NCI-H128 (cell line): ENCODE measurements around the gene PHPT1.
A peak's percentile ranks its signal among the peaks of the same experiment; 100 is the strongest.
"Not testable (repeated sequence)": the region's sequence is repeated elsewhere in the genome, so short reads cannot be mapped to it uniquely, and the experiment has no call there.

Experiments
- DNase-seq: peaks from one replicate; lab custom pipeline; 2025; ENCODE audit not compliant: unreplicated experiment; lab: John Stamatoyannopoulos, UW

Gene PHPT1

GRCh38 chr9:136837146-136837855 is 11.9 kb upstream of the PHPT1 start:
- DNase-seq = no peak

GRCh38 chr9:136837856-136838277 is 11.3 kb upstream of the PHPT1 start:
- DNase-seq = not testable (repeated sequence)

- DNase-seq = no peak
Observed at GRCh38 chr9:136838314-136839228, 10.6 kb upstream of the PHPT1 start.

DNA sequence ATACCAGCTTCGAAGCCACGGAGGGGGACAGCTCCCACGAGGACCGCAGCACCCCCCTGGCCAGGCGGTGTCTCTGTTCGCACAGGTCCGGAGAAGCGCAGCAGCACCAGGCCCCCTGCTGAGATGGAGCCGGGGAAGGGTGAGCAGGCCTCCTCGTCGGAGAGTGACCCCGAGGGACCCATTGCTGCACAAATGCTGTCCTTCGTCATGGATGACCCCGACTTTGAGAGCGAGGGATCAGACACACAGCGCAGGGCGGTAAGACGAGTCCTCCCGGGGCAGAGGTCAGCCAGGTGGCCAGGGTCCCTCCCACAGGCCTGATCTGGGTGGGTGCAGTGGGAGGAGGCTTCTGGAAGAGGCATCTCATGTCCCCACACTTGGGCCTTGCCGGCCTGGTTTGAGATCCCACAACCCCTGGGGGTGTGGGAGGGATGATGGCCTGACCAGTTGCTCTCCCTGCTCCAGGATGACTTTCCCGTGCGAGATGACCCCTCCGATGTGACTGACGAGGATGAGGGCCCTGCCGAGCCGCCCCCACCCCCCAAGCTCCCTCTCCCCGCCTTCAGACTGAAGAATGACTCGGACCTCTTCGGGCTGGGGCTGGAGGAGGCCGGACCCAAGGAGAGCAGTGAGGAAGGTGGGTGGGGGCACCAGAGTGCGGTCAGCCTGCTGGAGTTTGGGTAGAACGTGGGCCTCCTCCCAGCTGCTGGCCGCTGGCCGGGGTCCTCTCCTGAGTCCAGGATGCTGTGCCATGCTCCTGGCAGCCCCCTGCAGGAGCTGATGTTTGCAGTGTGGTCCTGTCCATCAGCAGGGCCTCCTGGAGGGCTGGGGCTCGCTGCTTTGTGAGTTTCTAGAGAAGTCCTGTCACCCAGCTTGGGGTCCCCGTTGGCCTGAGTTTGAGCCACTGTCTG is 9.7 kb upstream of the PHPT1 start:
- no peak for DNase-seq

- no peak for DNase-seq
Observed at GRCh38 chr9:136840140-136840876, 8.9 kb upstream of the PHPT1 start.

DNA sequence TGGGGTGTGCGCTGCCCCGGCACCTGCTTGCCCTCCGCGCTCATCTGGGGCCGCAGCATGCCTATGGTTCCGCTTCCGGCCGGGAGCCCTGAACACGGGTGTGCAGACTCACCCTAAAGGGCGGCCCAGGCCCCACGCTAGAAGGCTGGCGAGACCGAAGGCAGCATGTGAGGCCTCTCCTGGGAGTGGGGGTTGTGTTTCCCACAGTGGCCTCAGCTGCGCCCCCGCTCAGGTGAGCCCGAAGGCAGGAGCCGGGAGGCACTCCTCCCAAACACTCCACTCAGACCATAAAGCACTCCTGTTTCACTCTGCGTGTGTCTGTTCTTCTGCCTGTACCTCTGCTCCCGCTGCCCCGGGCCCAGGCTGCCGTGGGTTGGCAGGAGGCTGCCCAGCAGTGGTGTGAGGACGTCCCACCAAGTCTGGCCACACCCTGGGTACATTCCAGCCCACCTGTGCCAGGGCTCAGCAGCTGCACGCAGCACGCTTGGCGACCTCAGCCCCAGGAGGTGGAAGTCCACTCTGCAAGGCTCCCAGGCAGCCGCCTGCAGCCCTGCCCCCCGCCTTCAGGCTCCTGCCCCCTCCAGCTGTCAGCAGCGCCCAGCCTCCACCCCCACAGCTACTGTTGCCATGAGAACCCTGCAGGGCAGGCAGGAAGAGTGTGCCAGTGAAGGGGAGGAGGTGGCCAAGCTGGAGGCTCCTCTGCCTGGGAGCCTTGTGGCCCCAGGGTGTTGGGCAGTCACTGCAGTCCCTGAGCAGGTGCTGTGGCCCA is 8.1 kb upstream of the PHPT1 start:
- DNase-seq = peak; percentile 72

GRCh38 chr9:136841646-136842379 is 7.4 kb upstream of the PHPT1 start:
- not testable (repeated sequence) for DNase-seq

DNA sequence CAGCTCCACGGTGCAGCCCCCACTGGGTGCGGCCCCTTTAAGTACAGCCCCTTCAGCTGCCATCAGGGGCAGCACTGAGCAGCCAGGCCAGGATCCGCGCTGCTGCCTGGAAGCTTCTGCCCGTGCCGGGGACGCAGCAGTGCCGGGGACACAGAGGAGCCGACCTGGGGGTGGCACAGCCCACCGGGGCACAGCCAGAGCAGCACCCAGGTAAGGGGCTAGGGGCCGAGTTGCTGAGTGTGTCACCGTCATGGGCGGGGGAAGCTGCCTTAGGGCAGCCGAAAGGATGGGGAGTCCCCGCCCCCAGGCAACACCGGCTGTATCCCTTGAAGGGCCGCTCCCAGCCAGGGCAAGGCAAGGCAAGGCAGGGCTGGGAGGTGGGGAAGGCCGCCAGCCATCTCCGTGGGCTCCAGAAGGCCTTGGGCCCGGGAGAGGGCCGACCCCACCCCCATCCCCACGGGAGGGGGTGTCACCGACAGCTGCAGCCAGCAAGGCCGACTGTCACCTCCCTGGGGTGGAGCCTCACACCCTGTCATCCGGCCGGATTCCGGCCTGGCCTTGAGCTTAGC is 6.7 kb upstream of the PHPT1 start, which contains the start of gene AJM1:
Gene AJM1, plus strand, starts transcription at position 99 of the 569 bp plus-strand sequence. CDS start 1,937 bp downstream, outside the sequence.
- DNase-seq = peak; percentile 62

GRCh38 chr9:136843159-136843800 is 5.9 kb upstream of the PHPT1 start:
- not testable (repeated sequence) for DNase-seq

- not testable (repeated sequence) for DNase-seq
Observed at GRCh38 chr9:136843801-136844740, 5.1 kb upstream of the PHPT1 start.

- no peak for DNase-seq
Observed at GRCh38 chr9:136844761-136845464, 4.3 kb upstream of the PHPT1 start.

DNA sequence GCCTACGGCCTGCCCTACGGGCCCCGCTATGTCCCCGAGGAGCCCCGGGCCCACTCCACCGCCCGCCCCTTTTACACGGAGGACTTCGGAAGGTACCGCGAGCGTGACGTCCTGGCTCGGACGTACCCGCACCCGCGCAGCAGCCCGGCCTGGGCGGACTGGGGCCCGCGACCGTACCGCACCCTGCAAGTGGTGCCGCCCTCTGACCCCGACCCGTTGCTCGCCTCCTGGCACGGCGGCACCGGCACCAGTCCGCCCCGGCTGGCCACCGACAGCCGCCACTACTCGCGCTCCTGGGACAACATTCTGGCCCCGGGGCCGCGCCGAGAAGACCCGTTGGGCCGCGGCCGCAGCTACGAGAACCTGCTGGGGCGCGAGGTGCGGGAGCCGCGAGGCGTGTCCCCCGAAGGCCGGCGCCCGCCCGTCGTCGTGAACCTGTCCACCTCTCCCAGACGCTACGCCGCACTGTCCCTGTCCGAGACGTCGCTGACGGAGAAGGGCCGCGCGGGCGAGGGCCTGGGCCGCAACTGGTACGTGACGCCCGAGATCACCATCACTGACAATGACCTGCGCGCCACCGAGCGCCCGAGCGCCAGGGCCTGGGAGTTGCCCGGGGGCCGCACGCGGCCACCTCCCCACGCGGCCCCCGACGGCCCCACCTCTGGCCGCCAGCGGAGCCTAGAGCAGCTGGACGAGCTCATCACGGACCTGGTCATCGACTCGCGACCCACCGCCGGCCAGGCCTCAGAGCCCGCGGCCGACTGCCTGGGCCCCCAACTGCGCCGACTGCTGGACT is 3.5 kb upstream of the PHPT1 start:
- no peak for DNase-seq

GRCh38 chr9:136846376-136847087 is 2.7 kb upstream of the PHPT1 start:
- DNase-seq = no peak

DNA sequence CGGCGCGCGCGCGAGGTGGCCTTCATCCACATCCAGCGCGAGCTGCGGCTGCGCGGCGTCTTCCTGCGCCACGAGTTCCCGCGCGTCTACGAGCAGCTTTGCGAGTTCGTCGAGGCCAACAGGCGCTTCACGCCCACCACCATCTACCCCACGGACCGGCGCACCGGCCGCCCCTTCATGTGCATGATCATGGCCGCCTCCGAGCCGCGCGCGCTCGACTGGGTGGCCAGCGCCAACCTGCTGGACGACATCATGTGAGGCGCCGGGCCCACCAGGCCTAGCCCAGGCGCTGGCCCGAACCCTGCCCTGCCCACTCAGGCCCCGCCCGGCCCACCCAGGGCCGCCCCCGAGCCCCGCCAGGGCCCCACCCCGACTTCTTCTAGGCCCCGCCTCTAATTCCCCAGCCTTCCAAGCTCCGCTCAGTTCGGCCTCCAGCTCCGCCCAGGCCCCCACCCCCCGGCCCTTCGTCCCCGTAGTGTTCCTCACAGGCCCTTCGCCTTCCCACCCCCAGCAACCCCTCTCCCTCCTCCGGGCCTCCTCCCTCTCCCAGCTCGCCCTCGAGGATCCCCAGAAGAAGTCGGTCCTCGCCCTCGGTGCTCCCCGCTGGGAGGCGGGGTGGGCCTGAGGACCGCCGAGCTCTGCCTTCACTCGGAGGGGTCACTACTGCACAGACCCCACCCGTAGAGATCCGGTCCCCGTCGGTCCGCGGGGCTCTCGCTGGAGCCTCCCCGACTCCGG is 2.0 kb upstream of the PHPT1 start:
- no peak for DNase-seq
